Activated CD8-positive, alpha-beta memory T cell treated with anti-CD3 and anti-CD28 coated beads, Interleukin-2, amount 50 U/mL, for 48 hours (primary cell): ENCODE results near the gene ONECUT1.

Experiments used
- DNase-seq: peaks from one replicate; pipeline ENCODE4 v3.0.0-alpha.2; 2020

Gene ONECUT1

DNA sequence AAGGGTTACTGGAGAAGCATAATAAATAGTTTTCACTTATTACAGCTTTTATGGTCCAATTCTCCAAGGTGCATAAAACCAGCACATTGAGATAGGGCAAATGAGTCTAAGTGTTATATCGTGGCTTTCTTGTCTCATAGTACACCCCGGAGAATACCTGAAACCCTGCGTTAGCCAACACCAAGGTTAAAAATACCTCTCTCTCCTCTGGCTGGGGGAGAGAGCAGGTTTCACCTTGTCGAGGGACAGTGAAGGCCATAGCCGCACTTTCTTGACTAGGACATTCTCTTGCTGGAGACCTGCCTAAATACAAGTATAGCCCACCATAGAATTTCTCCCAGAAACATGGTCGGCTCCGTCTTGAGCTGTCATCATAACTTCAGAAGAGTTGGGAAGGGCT, 59.5 kb downstream of the ONECUT1 start:
- no peak for DNase-seq

DNA sequence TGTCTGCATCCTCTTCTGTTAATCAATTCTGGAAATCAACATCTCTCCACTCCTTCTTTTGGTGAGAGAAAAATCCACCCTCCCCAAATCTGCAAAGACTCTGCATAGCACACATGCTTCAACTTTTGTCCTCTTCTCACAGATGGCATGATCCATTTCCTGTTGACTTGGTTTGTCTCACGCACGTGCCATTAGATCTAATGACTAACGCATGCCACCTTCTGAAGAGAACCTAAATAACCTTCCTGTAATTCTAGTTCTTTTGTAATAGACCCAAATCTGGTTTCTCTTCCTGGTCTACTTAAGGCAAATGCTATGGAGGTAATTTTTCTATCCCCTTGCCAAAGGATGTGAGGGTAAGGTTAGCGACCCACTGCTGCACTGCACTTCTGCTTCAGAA, 60.0 kb downstream of the ONECUT1 start:
- no peak for DNase-seq

DNA sequence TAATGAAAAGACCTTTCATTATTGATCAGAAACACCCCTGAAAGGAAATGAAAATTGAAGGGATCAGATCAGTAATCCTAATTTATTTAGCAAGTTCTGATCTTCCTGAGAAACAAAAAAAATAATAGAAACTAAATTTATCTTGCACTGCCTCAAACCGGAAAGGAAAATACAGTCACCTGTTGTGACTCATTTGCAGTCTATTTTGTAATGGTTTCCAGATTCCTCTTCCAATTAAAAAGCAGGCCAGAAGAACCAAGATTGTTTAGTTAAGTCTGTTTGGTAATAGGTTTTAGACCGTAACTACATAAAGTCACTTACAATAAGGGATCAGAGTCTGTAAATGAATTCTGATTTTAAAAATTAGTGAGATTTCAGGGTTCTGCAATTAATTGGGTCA, 61.2 kb downstream of the ONECUT1 start:
- DNase-seq, result no peak

DNA sequence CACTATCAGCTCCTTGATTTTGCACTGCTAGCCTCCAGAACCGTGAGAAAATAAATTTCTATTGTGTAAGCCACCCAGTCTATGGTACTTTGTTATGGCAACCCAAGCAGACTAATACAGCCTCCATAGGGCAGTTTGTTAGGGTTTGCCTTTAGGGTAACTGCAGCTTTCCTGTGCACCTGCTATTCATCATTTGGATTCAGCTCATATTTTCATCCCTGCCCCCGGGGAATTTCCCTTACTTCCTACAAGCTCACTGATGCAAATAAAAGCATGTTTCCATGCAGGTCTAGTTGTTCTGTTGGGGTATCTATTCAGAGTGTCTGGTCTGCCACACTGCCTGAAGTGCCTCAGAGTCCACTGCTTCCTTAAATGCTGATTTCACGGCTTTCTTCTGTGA, 62.3 kb downstream of the ONECUT1 start:
- no peak for DNase-seq

DNA sequence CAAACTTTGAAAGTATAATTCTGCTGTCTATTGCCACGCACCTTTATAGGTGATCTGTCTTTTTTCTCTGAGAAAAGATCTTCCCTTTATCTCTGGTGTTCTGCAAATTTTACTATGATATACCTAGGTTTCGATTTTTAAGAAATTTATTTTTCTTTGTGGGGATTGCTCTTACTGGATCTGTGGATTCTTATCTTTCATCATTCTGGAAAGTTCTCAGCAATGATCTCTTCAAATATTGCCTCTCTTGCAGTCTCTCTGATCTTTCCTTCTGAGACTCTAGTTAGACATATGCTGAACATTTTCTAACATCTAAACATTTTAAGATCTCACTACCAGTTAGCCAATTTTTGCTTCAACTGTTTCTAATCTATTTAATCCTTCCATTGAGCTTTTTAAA, 63.9 kb downstream of the ONECUT1 start:
- no peak for DNase-seq

DNA sequence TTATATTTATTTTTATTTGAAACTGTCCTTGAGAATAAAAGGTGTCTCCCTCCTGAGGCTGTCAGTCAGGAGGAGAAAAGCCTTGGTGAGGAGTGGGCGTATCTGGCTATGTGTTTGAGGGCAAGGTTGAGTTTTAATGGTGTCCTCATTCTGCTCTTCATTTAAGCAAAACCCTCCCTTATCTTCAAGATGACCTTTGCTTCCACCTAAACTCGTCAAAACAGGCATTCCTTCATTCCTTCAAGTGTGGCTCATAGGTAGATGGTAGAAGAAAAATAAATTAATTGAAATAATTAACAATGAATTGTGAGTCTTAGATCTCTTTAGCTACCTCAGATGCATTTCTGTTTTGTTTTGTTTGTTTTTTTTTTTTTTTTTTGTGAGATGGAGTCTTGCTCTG, 71.6 kb downstream of the ONECUT1 start:
- no peak for DNase-seq

DNA sequence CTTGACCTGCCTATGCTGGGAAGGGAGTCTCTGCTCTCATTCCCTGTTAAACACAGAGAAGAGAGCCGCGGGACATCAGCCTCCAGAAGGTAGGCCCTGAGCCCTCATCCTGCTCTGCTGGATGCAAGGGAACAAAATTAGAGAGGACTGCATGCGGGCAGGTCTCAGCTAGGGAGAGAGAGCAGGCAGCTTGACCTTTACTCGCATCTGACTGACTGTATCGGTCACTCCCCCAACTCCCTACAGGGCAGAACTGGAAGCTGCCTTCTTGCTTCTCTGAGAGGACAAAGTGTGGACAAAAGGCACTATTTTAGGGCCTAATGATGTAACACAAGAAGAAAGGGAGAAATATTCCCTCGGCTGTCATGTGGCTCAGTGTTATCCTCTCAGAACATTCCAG, 72.2 kb downstream of the ONECUT1 start:
- DNase-seq, result no peak

DNA sequence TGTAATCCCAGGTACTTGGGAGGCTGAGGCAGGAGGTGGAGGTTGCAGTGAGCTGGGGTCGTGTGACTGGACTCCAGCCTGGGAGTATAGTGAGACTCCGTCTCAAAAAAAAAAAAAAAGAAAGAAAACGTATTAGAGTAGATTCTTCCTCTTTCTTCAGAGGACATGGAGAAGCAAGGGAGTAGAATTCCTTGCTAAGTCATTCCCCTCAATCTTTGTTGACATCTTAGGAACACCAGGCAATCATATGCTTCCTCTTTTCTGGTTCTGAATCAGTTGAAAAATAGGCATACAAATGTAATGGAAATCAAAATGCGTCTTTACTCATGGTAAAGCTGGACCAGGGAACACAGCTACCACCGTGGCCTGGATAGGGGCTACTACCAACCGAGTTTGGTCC, 72.7 kb downstream of the ONECUT1 start:
- DNase-seq, result no peak

DNA sequence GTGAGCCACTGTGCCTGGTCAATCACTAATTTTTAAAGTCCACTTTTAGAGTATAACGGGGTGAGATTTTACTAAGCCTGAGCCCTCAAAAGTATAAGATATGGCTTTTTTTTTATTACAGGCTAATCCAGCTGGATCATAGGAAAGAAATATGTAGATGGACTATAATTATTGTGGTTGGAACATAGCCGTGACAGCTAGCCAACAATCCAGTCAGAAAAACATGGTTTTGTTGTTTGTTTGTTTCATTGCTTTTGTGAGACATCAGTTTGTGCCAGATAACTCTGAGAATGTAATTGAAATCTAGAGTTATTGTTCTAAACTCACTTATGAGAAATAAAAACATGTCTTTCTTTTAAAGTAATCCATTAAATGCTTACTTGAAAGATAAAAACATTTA, 73.6 kb downstream of the ONECUT1 start:
- no peak for DNase-seq

DNA sequence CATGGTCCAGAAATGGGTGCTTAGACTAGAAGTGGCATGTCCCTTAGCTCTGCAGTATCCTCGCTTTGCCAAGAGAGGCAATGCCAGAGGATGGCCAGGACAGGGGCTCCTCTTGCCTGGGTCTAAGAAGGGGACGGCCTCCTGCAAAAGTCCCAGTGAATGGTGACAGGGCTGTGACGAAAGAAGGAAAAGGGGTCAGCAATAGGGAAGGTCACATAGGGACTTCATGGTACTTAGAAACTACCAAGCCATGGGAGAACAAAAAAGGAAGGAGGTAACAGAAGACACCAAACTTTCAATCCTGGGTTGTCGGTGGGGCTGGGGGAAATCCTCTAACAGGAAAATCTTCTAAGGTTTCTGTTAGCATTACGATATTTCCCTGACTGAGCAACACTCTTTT, 74.7 kb downstream of the ONECUT1 start:
- no peak for DNase-seq

DNA sequence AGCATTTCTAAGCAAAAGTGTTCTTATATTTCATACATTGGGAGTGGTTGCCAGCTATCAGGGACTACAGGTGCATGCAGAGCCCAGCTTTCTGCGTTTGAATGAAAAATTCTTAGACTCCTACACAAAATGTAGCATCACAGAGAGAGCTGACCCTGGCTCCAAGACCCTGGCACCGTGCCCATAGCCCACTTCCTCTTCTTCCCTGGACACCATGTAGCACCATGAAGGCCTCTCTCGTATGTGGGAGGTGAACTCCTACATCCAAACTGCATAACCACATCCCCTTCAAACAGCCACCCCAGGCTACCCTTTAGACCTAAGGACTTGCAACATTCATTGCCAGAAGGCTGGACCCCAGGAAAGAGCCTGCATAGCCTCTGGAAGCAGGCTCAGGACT, 75.2 kb downstream of the ONECUT1 start:
- DNase-seq, result no peak

DNA sequence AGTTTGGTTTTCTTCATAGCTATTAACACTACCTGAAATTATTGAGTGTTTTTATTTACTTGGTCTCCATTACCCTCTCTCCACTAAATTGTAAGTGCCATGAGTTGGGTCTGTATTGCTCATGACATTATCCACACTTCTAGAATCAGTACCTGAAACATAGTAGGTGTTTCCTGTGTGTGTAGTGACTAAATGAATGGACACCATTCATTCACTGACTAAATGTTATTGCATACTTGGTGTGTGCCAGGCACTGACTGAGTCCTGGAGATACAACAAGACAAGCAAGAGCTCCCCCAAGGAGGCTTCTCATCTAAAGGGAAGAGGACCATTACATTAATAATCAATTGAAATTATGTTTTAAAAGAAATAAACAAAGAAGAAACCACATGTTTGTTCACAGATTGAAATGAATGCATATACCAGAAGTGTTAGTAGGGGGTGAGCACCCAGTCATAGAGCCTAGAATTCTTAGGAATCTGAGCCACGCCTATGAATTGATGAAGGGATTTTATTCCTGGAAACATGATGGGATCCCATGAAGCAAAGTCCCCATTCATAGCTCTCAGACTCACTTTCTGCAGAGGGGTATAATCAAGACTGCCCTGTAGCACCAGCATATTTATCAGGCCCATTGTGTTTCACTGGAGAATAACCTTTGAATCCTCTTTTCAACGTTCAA, 79.3 kb downstream of the ONECUT1 start:
- DNase-seq, result no peak

DNA sequence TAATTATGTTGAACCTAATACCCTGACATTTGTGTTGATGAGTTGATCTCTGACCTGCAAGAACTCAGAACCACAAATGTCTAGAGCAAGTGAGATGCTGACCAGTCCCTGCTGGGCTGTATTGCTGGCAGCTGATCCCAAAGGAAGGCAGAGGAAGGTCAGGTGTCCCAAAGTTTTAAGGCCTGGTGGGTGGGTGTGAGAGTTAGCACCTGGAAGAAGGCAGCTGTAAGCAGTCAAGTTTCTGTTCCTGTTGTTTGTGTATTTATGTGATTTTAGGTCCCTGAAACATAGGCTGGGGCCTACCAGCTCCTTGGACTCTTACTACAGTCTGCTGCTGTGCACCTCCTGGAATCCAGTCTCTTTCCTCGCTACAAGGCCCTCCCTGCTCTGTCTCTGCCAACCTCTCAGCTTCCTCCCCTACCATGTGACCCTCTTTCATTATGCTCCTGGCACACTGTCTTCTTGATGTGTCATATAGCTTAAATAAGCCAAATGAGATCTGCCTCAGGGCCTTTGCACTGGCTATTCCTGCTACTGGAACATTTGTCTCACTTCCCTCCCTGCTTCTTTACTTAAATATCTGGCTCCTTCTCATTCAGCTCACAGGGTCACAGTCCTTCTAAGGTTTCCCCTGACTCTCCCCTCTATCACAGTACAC, 80.0 kb downstream of the ONECUT1 start:
- no peak for DNase-seq

DNA sequence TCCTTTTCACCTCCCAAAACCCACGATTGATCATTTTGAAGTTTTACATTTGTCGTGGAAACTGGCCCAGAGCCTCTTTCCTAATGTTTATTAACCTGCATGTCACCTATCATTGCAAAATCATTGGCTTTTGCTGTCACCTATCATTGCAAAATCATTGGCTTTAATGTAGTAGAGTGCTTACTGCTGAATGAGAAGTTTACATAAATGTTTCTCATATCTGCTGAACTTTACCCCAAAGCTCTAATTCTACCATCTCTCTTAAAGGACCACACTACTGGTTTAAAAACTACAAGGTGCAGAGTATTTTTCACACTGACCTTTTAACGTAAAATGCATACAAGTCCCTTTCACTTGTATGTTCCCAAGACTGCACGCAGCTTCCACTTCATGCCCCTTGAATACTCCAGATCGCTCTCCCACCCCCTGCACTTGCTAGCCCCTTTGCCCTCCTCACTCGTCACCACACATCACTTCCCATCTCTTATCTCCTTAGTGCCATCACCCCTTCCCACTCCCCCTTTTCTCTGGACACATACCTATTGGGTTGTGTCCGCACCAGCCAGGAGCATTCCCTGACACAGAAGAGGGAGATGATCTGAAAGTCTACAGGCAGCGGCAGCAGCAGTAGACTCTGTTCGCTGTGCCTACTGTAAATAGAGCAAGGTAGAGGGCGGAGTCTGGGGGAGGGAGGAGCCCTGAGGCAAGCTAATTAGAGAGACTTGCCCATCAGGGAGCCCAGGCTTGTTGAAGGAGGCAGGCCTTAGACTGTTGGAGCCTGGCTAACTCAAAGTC, 80.8 kb downstream of the ONECUT1 start:
- DNase-seq, result no peak
